Measurements from ENCODE around the gene PANK4. TPM values are rescaled to one million over a fixed set of nuclear protein-coding genes. Genes with fewer than 3 reads are reported as not detected.
"Not testable (repeated sequence)": the region's sequence is repeated elsewhere in the genome, so short reads cannot be mapped to it uniquely, and the experiment has no call there.

Gene PANK4
- total RNA-seq, 1 experiment from 2014 or later: 27.0 TPM

GRCh38 chr1:2573250-2573920, 47.0 kb upstream of the PANK4 start:
- H3K9me3 ChIP-seq: no peaks in the 10 kb centered on the region
- ChIA-PET CTCF (no interaction called here), POLR2A (no interaction called here)
- Mint-ChIP-seq H3K4me1 (ENCODE audit: low read depth, unreplicated experiment) (no peaks in the 10 kb centered on the region), H3K9me3 (ENCODE audit: unreplicated experiment) (peaks cover 16% of the 10 kb centered on the region), H3K36me3 (ENCODE audit: insufficient read depth, unreplicated experiment) (peaks cover 6% of the 10 kb centered on the region), H3K4me3 (ENCODE audit: unreplicated experiment) (no peak overlapping the region), H3K27ac (ENCODE audit: unreplicated experiment) (no peak overlapping the region), H3K27me3 (ENCODE audit: insufficient read depth, unreplicated experiment) (no peaks in the 10 kb centered on the region)
- H3K4me1 ChIP-seq: peaks cover 12% of the 10 kb centered on the region; the same call in 1 of the 2 replicates
- H3K4me3 ChIP-seq (ENCODE audit: low read depth, low read length): no peak overlapping the region
- TF ChIP-seq, protein P1, sequence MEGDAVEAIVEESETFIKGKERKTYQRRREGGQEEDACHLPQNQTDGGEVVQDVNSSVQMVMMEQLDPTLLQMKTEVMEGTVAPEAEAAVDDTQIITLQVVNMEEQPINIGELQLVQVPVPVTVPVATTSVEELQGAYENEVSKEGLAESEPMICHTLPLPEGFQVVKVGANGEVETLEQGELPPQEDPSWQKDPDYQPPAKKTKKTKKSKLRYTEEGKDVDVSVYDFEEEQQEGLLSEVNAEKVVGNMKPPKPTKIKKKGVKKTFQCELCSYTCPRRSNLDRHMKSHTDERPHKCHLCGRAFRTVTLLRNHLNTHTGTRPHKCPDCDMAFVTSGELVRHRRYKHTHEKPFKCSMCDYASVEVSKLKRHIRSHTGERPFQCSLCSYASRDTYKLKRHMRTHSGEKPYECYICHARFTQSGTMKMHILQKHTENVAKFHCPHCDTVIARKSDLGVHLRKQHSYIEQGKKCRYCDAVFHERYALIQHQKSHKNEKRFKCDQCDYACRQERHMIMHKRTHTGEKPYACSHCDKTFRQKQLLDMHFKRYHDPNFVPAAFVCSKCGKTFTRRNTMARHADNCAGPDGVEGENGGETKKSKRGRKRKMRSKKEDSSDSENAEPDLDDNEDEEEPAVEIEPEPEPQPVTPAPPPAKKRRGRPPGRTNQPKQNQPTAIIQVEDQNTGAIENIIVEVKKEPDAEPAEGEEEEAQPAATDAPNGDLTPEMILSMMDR (IDR thresholded peaks at IDR 0.05; ENCODE audit: insufficient read depth in 1 of 2, low read depth in 1 of 2, low read length in 1 of 2, severe bottlenecking in 1 of 2, unreplicated experiment in 1 of 2): no peak
- BruUV-seq (replicated peaks): no TSS peak
- intact Hi-C loops (cut with micrococcal nuclease; ENCODE audit: unreplicated experiment): no loop called here
- no peaks in the 10 kb centered on the region for H3K27me3 ChIP-seq (replicated peaks; ENCODE audit: control insufficient read depth, insufficient read depth, low read length)
- no peaks in the 10 kb centered on the region for H3K36me3 ChIP-seq (ENCODE audit: control insufficient read depth, insufficient read depth, low read length)
- no peak for DNase-seq

DNA sequence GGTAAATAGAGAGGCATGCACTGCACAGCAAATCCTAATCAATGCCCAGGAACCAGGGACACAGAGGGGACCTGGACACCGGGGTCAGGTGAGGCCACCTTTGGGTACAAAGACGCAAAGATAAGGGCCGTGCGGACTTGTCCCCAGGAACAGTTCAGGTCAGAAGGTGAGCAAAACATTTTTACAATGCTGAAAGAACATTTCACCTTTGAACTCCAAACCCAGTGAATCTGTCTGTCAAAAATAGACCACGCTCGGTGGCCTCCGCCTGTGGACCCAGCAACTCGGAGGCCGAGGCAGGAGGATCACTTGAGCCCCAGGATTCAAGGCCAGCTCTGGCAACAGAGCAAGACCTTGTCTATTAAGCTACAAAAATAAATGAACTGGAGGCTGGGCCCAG, 45.0 kb upstream of the PANK4 start:
- intact Hi-C loops (cut with micrococcal nuclease; ENCODE audit: unreplicated experiment): no loop called here
- TF ChIP-seq, protein P1 (IDR thresholded peaks at IDR 0.05; ENCODE audit: insufficient read depth in 1 of 2, low read depth in 1 of 2, low read length in 1 of 2, severe bottlenecking in 1 of 2, unreplicated experiment in 1 of 2): no peak
- no TSS peak for BruUV-seq (replicated peaks)
- ChIA-PET POLR2A (no interaction called here), CTCF (interaction anchor here (0.7 kb wide), 1 partner anchor 14 kb away, joined by 3 read pairs; no protein-coding TSS in a partner anchor)
- Mint-ChIP-seq H3K4me1 (ENCODE audit: low read depth, unreplicated experiment) (no peaks in the 10 kb centered on the region), H3K27me3 (ENCODE audit: insufficient read depth, unreplicated experiment) (no peaks in the 10 kb centered on the region), H3K4me3 (ENCODE audit: unreplicated experiment) (no peak overlapping the region), H3K27ac (ENCODE audit: unreplicated experiment) (no peak overlapping the region), H3K9me3 (ENCODE audit: unreplicated experiment) (peaks cover 16% of the 10 kb centered on the region), H3K36me3 (ENCODE audit: insufficient read depth, unreplicated experiment) (peaks cover 6% of the 10 kb centered on the region)
- Histone ChIP-seq H3K4me1 (peaks cover 11% of the 10 kb centered on the region; the same call in 1 of the 2 replicates), H3K9me3 (no peaks in the 10 kb centered on the region), H3K4me3 (ENCODE audit: low read depth, low read length) (no peak overlapping the region), H3K27me3 (replicated peaks; ENCODE audit: control insufficient read depth, insufficient read depth, low read length) (no peaks in the 10 kb centered on the region), H3K36me3 (ENCODE audit: control insufficient read depth, insufficient read depth, low read length) (no peaks in the 10 kb centered on the region)
- no peak for DNase-seq

- no peak overlapping the region for H3K4me3 ChIP-seq (ENCODE audit: low read depth, low read length)
- Mint-ChIP-seq H3K4me3 (ENCODE audit: unreplicated experiment) (no peak overlapping the region), H3K4me1 (ENCODE audit: low read depth, unreplicated experiment) (no peaks in the 10 kb centered on the region), H3K9me3 (ENCODE audit: unreplicated experiment) (peaks cover 16% of the 10 kb centered on the region), H3K27me3 (ENCODE audit: insufficient read depth, unreplicated experiment) (no peaks in the 10 kb centered on the region), H3K27ac (ENCODE audit: unreplicated experiment) (no peak overlapping the region), H3K36me3 (ENCODE audit: insufficient read depth, unreplicated experiment) (peaks cover 6% of the 10 kb centered on the region)
- no TSS peak for BruUV-seq (replicated peaks)
- no peak for DNase-seq
- no peaks in the 10 kb centered on the region for H3K9me3 ChIP-seq
- TF ChIP-seq, protein P1 (IDR thresholded peaks at IDR 0.05; ENCODE audit: insufficient read depth in 1 of 2, low read depth in 1 of 2, low read length in 1 of 2, severe bottlenecking in 1 of 2, unreplicated experiment in 1 of 2): no peak
- intact Hi-C loops (cut with micrococcal nuclease; ENCODE audit: unreplicated experiment): no loop called here
- H3K4me1 ChIP-seq: peaks cover 1% of the 10 kb centered on the region; the same call in 1 of the 2 replicates
- CTCF ChIA-PET: no interaction called here
- H3K36me3 ChIP-seq (ENCODE audit: control insufficient read depth, insufficient read depth, low read length): no peaks in the 10 kb centered on the region
- no peaks in the 10 kb centered on the region for H3K27me3 ChIP-seq (replicated peaks; ENCODE audit: control insufficient read depth, insufficient read depth, low read length)
- POLR2A ChIA-PET: no interaction called here
These were observed 43.9 kb upstream of the PANK4 start for GRCh38 chr1:2570332-2570731.

DNA sequence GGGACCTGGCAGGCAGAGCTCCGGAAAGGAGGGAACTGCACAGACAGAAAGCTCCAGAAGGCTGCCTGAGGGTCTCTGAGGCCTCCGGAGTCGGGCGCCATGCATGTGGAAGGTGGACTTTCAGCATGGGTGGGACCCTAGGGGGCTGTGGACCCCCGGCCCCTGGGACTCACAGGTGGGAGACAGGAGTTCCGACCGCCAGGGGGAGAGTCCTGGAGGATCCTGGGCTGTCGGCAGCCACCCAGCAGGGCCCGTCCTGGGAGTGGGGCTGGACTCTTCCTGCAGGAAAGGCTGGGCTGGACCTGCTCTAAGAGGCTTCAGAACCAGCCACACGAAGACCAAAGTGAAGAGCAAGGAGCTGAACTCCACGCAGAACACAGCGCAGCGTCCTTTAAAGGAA, 43.3 kb upstream of the PANK4 start:
- H3K9me3 Mint-ChIP-seq (ENCODE audit: unreplicated experiment): peaks cover 16% of the 10 kb centered on the region
- H3K36me3 ChIP-seq (ENCODE audit: control insufficient read depth, insufficient read depth, low read length); H3K9me3 ChIP-seq; DNase-seq; H3K4me3 Mint-ChIP-seq (ENCODE audit: unreplicated experiment); CTCF ChIA-PET; POLR2A ChIA-PET; BruUV-seq (replicated peaks); H3K4me1 Mint-ChIP-seq (ENCODE audit: low read depth, unreplicated experiment); H3K4me1 ChIP-seq; intact Hi-C loops (cut with micrococcal nuclease; ENCODE audit: unreplicated experiment); H3K4me3 ChIP-seq (ENCODE audit: low read depth, low read length); H3K27me3 ChIP-seq (replicated peaks; ENCODE audit: control insufficient read depth, insufficient read depth, low read length); H3K36me3 Mint-ChIP-seq (ENCODE audit: insufficient read depth, unreplicated experiment); H3K27me3 Mint-ChIP-seq (ENCODE audit: insufficient read depth, unreplicated experiment); H3K27ac Mint-ChIP-seq (ENCODE audit: unreplicated experiment): not testable (repeated sequence)
